ENCODE measurements around the gene MPP3. TPM values are rescaled to one million over a fixed set of nuclear protein-coding genes. Genes with fewer than 3 reads are reported as not detected.

Gene MPP3
- total and polyA plus RNA-seq, 2 of the 4 experiments (the other 2 are of a cell fraction) = 5.7 to 11.9 TPM

GRCh38 chr17:43770957-43771356 lies 62.0 kb downstream of the MPP3 start:
- ATAC-seq (ENCODE audit: low read depth) (no peak), DNase-seq (no peak)
- no peak overlapping the region for H3K9ac ChIP-seq (ENCODE audit: low read depth, low read length)
- H2BK5ac ChIP-seq (ENCODE audit: low read depth, low read length, poor library complexity, severe bottlenecking) = no peak overlapping the region
- 100% methylated on average over 1 of the region's 2 CpGs; no CpG with 5 or more reads in 1 of the 2 experiments for WGBS, 2 experiments (ENCODE audit: extremely low coverage in 2 of 2, insufficient read length in 1 of 2)
- H3K9me3 ChIP-seq (ENCODE audit: control insufficient read depth, insufficient read depth, low read length) = no peaks in the 10 kb centered on the region
- intact Hi-C loops (cut with micrococcal nuclease) = no loop called here
- ChIA-PET POLR2A (ENCODE audit: unreplicated experiment) (no interaction called here), CTCF (no interaction called here)
- peaks cover 18% of the 10 kb centered on the region for H4K20me1 ChIP-seq (ENCODE audit: insufficient read depth, low read length)
- H2BK120ac ChIP-seq (ENCODE audit: low read depth, low read length) = no peak overlapping the region
- TF ChIP-seq SMC3 (IDR thresholded peaks at IDR 0.05; ENCODE audit: low read depth, low read length) (no peak), BHLHE40 (IDR thresholded peaks at IDR 0.05; ENCODE audit: low read depth, low read length) (no peak), RFX5 (IDR thresholded peaks at IDR 0.05; ENCODE audit: low read depth, low read length) (no peak), RAD21 (IDR thresholded peaks at IDR 0.05; ENCODE audit: low read length) (no peak)
- no TSS peak for BruUV-seq (replicated peaks)
- in situ Hi-C loops (cut with MboI; ENCODE audit: low sequenced_read_pairs) = no loop called here
- H3K27me3 ChIP-seq (ENCODE audit: control insufficient read depth, insufficient read depth, low read length) = no peaks in the 10 kb centered on the region
- no peak overlapping the region for H2BK20ac ChIP-seq (ENCODE audit: low read depth, low read length)
- H2AFZ ChIP-seq (replicated peaks; ENCODE audit: low read length, poor library complexity) = no peak overlapping the region
- H3K27ac ChIP-seq (ENCODE audit: insufficient read depth, low read length) = no peak overlapping the region
- H2BK15ac ChIP-seq (ENCODE audit: low read depth, low read length) = no peak overlapping the region
- H4K5ac ChIP-seq (ENCODE audit: low read depth, low read length) = no peak overlapping the region
- peaks cover 16 to 39% of the 10 kb centered on the region in 2 experiments; a peak in 3 of 4 replicates for H3K79me1 ChIP-seq (ENCODE audit: low read depth in 1 of 2, low read length in 2 of 2)
- dilution Hi-C loops (cut with HindIII; ENCODE audit: low sequenced_read_pairs, unreplicated experiment) = no loop called here
- no peak overlapping the region for H3K56ac ChIP-seq (ENCODE audit: extremely low read depth, insufficient read depth, low read length)
- H3K9me1 ChIP-seq (ENCODE audit: insufficient read depth, low read length) = peaks cover 16% of the 10 kb centered on the region
- H3K14ac ChIP-seq (replicated peaks; ENCODE audit: low read depth, low read length) = no peak overlapping the region
- H3K36me3 ChIP-seq (ENCODE audit: control insufficient read depth, insufficient read depth, low read length) = peaks cover 52% of the 10 kb centered on the region
- H3K4me2 ChIP-seq (ENCODE audit: low read depth, low read length) = no peak overlapping the region
- no peak overlapping the region for H3K18ac ChIP-seq (ENCODE audit: low read depth, low read length)
- H4K91ac ChIP-seq (ENCODE audit: insufficient read depth, low read depth, low read length) = no peak overlapping the region
- no peak overlapping the region for H3K4me3 ChIP-seq (ENCODE audit: insufficient read depth, low read depth, low read length)
- no peak overlapping the region for H3K4ac ChIP-seq (ENCODE audit: low read depth, low read length)
- H3K23ac ChIP-seq (ENCODE audit: low read depth, low read length) = no peak overlapping the region
- no peaks in the 10 kb centered on the region for H3K4me1 ChIP-seq (ENCODE audit: control insufficient read depth, insufficient read depth, low read length)
- H4K8ac ChIP-seq (ENCODE audit: low read depth in 2 of 2, low read length in 2 of 2) = no peak overlapping the region
- H2AK9ac ChIP-seq (replicated peaks; ENCODE audit: low read depth, low read length, poor library complexity) = no peak overlapping the region
- H2AK5ac ChIP-seq (ENCODE audit: low read depth, low read length) = no peak overlapping the region
